ENCODE results near the gene RAB7A. TPM values are rescaled to one million over a fixed set of nuclear protein-coding genes. Genes with fewer than 3 reads are reported as not detected.

The RAB7A gene
- total RNA-seq, 4 donors from 2014 or later, result 91.6 to 210 (median 126) TPM

DNA sequence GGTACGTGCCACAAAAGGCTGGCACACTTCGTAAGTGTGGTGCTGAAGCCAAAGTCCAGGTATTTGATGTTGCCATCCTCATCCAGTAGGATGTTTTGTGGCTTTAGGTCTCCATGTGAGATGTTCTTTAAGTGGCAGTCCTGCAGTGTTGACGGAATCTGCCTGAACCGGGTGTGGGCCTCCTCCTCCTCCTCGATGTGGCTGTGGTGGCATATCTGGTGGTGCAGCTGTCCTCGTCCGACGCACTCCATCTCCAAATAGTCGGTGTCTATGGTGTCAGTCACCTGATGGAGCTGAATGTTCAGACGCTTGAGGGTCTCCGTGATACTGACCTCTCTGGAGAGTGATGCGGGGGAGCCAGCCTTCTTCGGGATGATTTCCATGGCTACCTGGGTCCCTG, 123.0 kb downstream of the RAB7A start:
- TF ChIP-seq, protein P1, sequence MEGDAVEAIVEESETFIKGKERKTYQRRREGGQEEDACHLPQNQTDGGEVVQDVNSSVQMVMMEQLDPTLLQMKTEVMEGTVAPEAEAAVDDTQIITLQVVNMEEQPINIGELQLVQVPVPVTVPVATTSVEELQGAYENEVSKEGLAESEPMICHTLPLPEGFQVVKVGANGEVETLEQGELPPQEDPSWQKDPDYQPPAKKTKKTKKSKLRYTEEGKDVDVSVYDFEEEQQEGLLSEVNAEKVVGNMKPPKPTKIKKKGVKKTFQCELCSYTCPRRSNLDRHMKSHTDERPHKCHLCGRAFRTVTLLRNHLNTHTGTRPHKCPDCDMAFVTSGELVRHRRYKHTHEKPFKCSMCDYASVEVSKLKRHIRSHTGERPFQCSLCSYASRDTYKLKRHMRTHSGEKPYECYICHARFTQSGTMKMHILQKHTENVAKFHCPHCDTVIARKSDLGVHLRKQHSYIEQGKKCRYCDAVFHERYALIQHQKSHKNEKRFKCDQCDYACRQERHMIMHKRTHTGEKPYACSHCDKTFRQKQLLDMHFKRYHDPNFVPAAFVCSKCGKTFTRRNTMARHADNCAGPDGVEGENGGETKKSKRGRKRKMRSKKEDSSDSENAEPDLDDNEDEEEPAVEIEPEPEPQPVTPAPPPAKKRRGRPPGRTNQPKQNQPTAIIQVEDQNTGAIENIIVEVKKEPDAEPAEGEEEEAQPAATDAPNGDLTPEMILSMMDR (IDR thresholded peaks at IDR 0.05; ENCODE audit: low read depth), result no peak

GRCh38 chr3:128849911-128850455, 124.0 kb downstream of the RAB7A start:
- TF ChIP-seq, protein P1 (IDR thresholded peaks at IDR 0.05; ENCODE audit: low read depth), result no peak

DNA sequence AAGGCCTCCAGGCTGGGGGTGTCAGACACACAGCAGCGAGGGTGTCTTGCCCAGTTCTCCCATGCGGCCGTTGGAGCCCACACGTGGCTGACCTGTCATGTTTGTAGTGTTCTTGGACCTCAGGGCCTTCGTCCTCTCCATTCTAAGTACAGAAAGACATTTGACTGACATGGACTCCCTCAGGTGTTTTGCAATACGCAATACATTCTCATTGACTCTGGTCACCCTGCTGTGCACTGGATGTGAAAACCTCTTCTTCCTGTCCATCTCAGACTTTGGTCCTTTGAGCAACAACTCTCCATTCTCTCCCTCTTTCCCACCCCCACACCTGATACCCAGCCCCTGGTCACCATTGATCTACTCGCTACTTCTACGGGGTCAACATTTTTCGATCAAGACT, 124.6 kb downstream of the RAB7A start:
- TF ChIP-seq, protein P1 (IDR thresholded peaks at IDR 0.05; ENCODE audit: low read depth), result no peak

- TF ChIP-seq, protein P1 (IDR thresholded peaks at IDR 0.05; ENCODE audit: low read depth), result no peak
Observed at GRCh38 chr3:128851601-128852000, 125.6 kb downstream of the RAB7A start.

- TF ChIP-seq, protein P1 (IDR thresholded peaks at IDR 0.05; ENCODE audit: low read depth), result no peak
Observed at GRCh38 chr3:128853826-128854225, 127.8 kb downstream of the RAB7A start.

GRCh38 chr3:128854475-128854874, 128.5 kb downstream of the RAB7A start:
- TF ChIP-seq, protein P1 (IDR thresholded peaks at IDR 0.05; ENCODE audit: low read depth), result no peak

GRCh38 chr3:128855569-128855968, 129.6 kb downstream of the RAB7A start:
- TF ChIP-seq, protein P1 (IDR thresholded peaks at IDR 0.05; ENCODE audit: low read depth), result no peak
